CD14-positive monocyte (primary cell): Measurements from ENCODE around the gene PRDX4. TPM values are rescaled to one million over a fixed set of nuclear protein-coding genes. Genes with fewer than 3 reads are reported as not detected.

ENCODE experiments used
- DNase-seq, 3 donors: peaks; one replicate each; pipeline ENCODE4 v3.0.0-alpha.2; 2011 to 2022
- H2AFZ ChIP-seq: 2 replicates; pipeline ENCODE4 v1.6.0; 2012; ENCODE audit warnings: mild to moderate bottlenecking, low read depth, low read length, inconsistent platforms; ENCODE audit not compliant: insufficient read depth, poor library complexity, severe bottlenecking
- H3K27ac ChIP-seq, 2 donors: 1 replicate in 1 of 2; 2 replicates in 1 of 2; pipeline ENCODE4 v1.5.1; 2012 to 2013; ENCODE audit warnings: low read length in 2 of 2, control low read depth in 1 of 2, inconsistent platforms in 1 of 2, low read depth in 1 of 2, mild to moderate bottlenecking in 1 of 2
- H3K27me3 ChIP-seq, 2 donors: one replicate each; pipeline versions ENCODE4 v1.6.0 to v1.6.1; 2011 to 2013; ENCODE audit warnings: low read length in 2 of 2; ENCODE audit not compliant: control insufficient read depth in 2 of 2, insufficient read depth in 2 of 2
- H3K36me3 ChIP-seq, 2 donors: replicated peaks in 1 of 2; 1 replicate in 1 of 2; 2 replicates in 1 of 2; pipeline versions ENCODE4 v1.5.1 to v1.6.1; 2012 to 2013; ENCODE audit warnings: low read length in 2 of 2, control low read depth in 1 of 2, inconsistent platforms in 1 of 2, mild to moderate bottlenecking in 1 of 2; ENCODE audit not compliant: insufficient read depth in 2 of 2, control insufficient read depth in 1 of 2
- H3K4me1 ChIP-seq, 2 donors: 1 replicate in 1 of 2; 2 replicates in 1 of 2; pipeline versions ENCODE4 v1.5.1 to v1.6.1; 2012 to 2013; ENCODE audit warnings: low read length in 2 of 2, control low read depth in 1 of 2, inconsistent platforms in 1 of 2, mild to moderate bottlenecking in 1 of 2, moderate library complexity in 1 of 2; ENCODE audit not compliant: insufficient read depth in 2 of 2, control insufficient read depth in 1 of 2
- H3K4me2 ChIP-seq: replicated peaks from 2 replicates; pipeline ENCODE3; 2012; ENCODE audit warnings: low read length, moderate library complexity, mild to moderate bottlenecking; ENCODE audit not compliant: poor library complexity, severe bottlenecking; ENCODE audit errors: extremely low read depth
- H3K4me3 ChIP-seq, 3 experiments: fragments of 200-600 bp in 1 of 3; sonication (generic) in 1 of 3; replicated peaks in 1 of 3; 1 replicate in 2 of 3; 2 replicates in 1 of 3; pipeline ENCODE4 v1.5.1; 2011 to 2013; ENCODE audit warnings: low read length in 3 of 3, mild to moderate bottlenecking in 3 of 3, control low read depth in 2 of 3, low read depth in 2 of 3, inconsistent platforms in 1 of 3, moderate library complexity in 1 of 3
- H3K79me2 ChIP-seq: 2 replicates; pipeline ENCODE4 v1.6.0; 2012; ENCODE audit warnings: mild to moderate bottlenecking, control low read depth, inconsistent platforms, low read length, moderate library complexity; ENCODE audit not compliant: insufficient read depth
- H3K9ac ChIP-seq: 2 replicates; pipeline ENCODE4 v1.6.0; 2017; ENCODE audit warnings: low read length, mild to moderate bottlenecking; ENCODE audit not compliant: insufficient read depth, poor library complexity, severe bottlenecking
- H3K9me3 ChIP-seq, 2 donors: replicated peaks in 1 of 2; 1 replicate in 1 of 2; 2 replicates in 1 of 2; pipeline versions ENCODE4 v1.5.1 to v1.6.1; 2012 to 2013; ENCODE audit warnings: low read length in 2 of 2, control low read depth in 1 of 2; ENCODE audit not compliant: control insufficient read depth in 1 of 2, insufficient read depth in 1 of 2
- H4K20me1 ChIP-seq: 2 replicates; pipeline ENCODE4 v1.6.0; 2012; ENCODE audit warnings: mild to moderate bottlenecking, low read length, control low read depth, moderate library complexity; ENCODE audit not compliant: insufficient read depth
- H3K27ac Mint-ChIP-seq, 7 donors: one replicate each; pipeline ENCODE4 v1.8.0; 2020; ENCODE audit warnings: mild to moderate bottlenecking in 7 of 7, mixed read lengths in 7 of 7, moderate library complexity in 6 of 7, inconsistent platforms in 2 of 7
- H3K27me3 Mint-ChIP-seq, 3 donors: one replicate each; pipeline ENCODE4 v1.8.0; 2021 to 2022; ENCODE audit warnings: low read depth in 3 of 3, mild to moderate bottlenecking in 3 of 3, mixed read lengths in 3 of 3, moderate library complexity in 3 of 3, inconsistent platforms in 1 of 3
- H3K36me3 Mint-ChIP-seq, 2 donors: one replicate each; pipeline ENCODE4 v1.8.0; 2020; ENCODE audit warnings: mixed read lengths in 2 of 2, inconsistent platforms in 1 of 2, mild to moderate bottlenecking in 1 of 2
- H3K4me1 Mint-ChIP-seq: one replicate; pipeline ENCODE4 v1.8.0; 2020; ENCODE audit warnings: mild to moderate bottlenecking, mixed read lengths
- H3K4me3 Mint-ChIP-seq, 2 donors: one replicate each; pipeline ENCODE4 v1.8.0; 2020; ENCODE audit warnings: mild to moderate bottlenecking in 2 of 2, mixed read lengths in 2 of 2, moderate library complexity in 1 of 2
- H3K9me3 Mint-ChIP-seq, 7 donors: one replicate each; pipeline ENCODE4 v1.8.0; 2020 to 2022; ENCODE audit warnings: mixed read lengths in 7 of 7, mild to moderate bottlenecking in 6 of 7, moderate library complexity in 6 of 7, inconsistent platforms in 2 of 7
- WGBS: methylation state at CpG from one replicate; pipeline ENCODE4 v1.1.5; 2013; ENCODE audit warnings: missing lambda C conversion rate; ENCODE audit not compliant: insufficient coverage; 5-methylcytosine and 5-hydroxymethylcytosine counted together
- intact Hi-C, 2 donors: fragments of 100-400 bp; cut with micrococcal nuclease; formaldehyde crosslinking; loops; one replicate each; pipeline versions ENCODE4 v1.15.0 to v1.15.1; 2023
- polyA plus RNA-seq, 3 donors: library from polyadenylated mRNA; depleted of rRNA in 1 of 3; unstranded in 2 of 3; stranded (reverse) in 1 of 3; fragments of 300-500 nt in 2 of 3; fragments of >200 nt in 1 of 3; fragmentation: Illumina TruSeq in 2 of 3; gene quantifications; 1 replicate in 2 of 3; 2 replicates in 1 of 3; pipeline ENCODE4 v1.2.3, GENCODE V29; 2012 to 2021
- TF ChIP-seq, protein P1 (sequence below): fragments of 200-600 bp; IDR thresholded peaks from one replicate; pipeline ENCODE4 v1.8.0; 2022; ENCODE audit warnings: antibody characterized with exemption, mild to moderate bottlenecking

PRDX4 gene
- polyA plus RNA-seq, 3 donors, result 12.8 to 76.2 (median 60.6) TPM

GRCh38 chrX:23643020-23643419 lies 24.3 kb upstream of the PRDX4 start:
- no peaks in the 10 kb centered on the region for H3K4me1 Mint-ChIP-seq

GRCh38 chrX:23644744-23645143 lies 22.5 kb upstream of the PRDX4 start:
- no peak overlapping the region for H3K4me3 Mint-ChIP-seq
- Histone ChIP-seq H4K20me1 (no peaks in the 10 kb centered on the region), H3K79me2 (no peaks in the 10 kb centered on the region), H3K27me3 (no peaks in the 10 kb centered on the region), H3K27ac (no peak overlapping the region), H3K4me3 (no peak overlapping the region), H3K9me3 (no peaks in the 10 kb centered on the region), H3K4me1 (no peaks in the 10 kb centered on the region), H3K4me2 (no peak overlapping the region), H3K36me3 (no peaks in the 10 kb centered on the region), H2AFZ (no peak overlapping the region), H3K9ac (no peak overlapping the region)
- no peak overlapping the region for H3K27ac Mint-ChIP-seq
- intact Hi-C loops, result no loop called here
- H3K36me3 Mint-ChIP-seq, result no peaks in the 10 kb centered on the region
- H3K27me3 Mint-ChIP-seq, result peaks cover 0 to 2% (median 2%) of the 10 kb centered on the region in 3 donors
- WGBS, result no CpG with 5 or more reads among the region's 9 CpGs
- TF ChIP-seq, protein P1, sequence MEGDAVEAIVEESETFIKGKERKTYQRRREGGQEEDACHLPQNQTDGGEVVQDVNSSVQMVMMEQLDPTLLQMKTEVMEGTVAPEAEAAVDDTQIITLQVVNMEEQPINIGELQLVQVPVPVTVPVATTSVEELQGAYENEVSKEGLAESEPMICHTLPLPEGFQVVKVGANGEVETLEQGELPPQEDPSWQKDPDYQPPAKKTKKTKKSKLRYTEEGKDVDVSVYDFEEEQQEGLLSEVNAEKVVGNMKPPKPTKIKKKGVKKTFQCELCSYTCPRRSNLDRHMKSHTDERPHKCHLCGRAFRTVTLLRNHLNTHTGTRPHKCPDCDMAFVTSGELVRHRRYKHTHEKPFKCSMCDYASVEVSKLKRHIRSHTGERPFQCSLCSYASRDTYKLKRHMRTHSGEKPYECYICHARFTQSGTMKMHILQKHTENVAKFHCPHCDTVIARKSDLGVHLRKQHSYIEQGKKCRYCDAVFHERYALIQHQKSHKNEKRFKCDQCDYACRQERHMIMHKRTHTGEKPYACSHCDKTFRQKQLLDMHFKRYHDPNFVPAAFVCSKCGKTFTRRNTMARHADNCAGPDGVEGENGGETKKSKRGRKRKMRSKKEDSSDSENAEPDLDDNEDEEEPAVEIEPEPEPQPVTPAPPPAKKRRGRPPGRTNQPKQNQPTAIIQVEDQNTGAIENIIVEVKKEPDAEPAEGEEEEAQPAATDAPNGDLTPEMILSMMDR, result no peak
- peaks cover 0 to 9% (median 6%) of the 10 kb centered on the region in 7 donors for H3K9me3 Mint-ChIP-seq
- DNase-seq, result no peak
- H3K4me1 Mint-ChIP-seq, result no peaks in the 10 kb centered on the region

More at GRCh38 chrX:23643020-23643419, 24.3 kb upstream of the PRDX4 start:
- Mint-ChIP-seq H3K27ac (no peak overlapping the region), H3K27me3 (peaks cover 0 to 2% (median 0%) of the 10 kb centered on the region in 3 donors), H3K36me3 (no peaks in the 10 kb centered on the region), H3K4me3 (no peak overlapping the region), H3K9me3 (peaks cover 0 to 10% (median 6%) of the 10 kb centered on the region in 7 donors)
- no peak overlapping the region for H3K27ac ChIP-seq
- H3K4me2 ChIP-seq, result no peak overlapping the region
- H3K9me3 ChIP-seq, result no peaks in the 10 kb centered on the region
- no CpG with 5 or more reads among the region's 2 CpGs for WGBS
- H3K36me3 ChIP-seq, result no peaks in the 10 kb centered on the region
- no peak overlapping the region for H3K9ac ChIP-seq
- no peak overlapping the region for H2AFZ ChIP-seq
- no peaks in the 10 kb centered on the region for H3K27me3 ChIP-seq
- intact Hi-C loops, result no loop called here
- TF ChIP-seq, protein P1, result no peak
- no peaks in the 10 kb centered on the region for H4K20me1 ChIP-seq
- H3K4me3 ChIP-seq, result no peak overlapping the region
- DNase-seq, result no peak
- H3K4me1 ChIP-seq, result no peaks in the 10 kb centered on the region
- no peaks in the 10 kb centered on the region for H3K79me2 ChIP-seq
